GM19328 (cell line): ENCODE data around the gene UGCG.

Experiments used
- ATAC-seq: cut with Tn5 transposase; IDR thresholded peaks from one replicate; pipeline ENCODE4 v1.9.1; 2021; ENCODE audit warnings: mild to moderate bottlenecking, moderate library complexity; ENCODE audit not compliant: unreplicated experiment

Gene UGCG

GRCh38 chr9:111979561-111979960, 82.9 kb downstream of the UGCG start:
- no peak for ATAC-seq

- no peak for ATAC-seq
These were observed 83.8 kb downstream of the UGCG start for GRCh38 chr9:111980398-111980797.

DNA sequence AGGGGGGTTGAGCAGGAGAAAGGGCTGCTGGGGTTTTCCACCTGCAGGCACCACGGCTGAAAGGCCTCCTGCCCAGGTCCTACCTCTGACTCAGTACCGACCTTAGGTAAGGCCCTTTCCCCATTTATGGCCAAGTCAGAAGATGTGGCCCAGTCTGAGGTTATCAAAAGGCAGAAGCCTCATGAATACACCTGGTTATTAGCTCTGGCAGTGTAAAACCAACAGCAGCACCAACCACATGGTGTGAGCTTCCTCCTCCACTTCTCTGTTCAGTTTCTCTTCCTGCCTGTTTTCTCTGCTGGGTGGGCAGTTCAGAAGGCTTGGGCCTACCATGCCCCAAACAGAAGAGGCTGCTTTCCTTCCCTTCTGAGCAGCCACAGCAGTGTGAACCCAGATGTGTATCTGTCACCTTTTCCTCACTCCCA, 86.9 kb downstream of the UGCG start:
- peak; percentile 58 for ATAC-seq

DNA sequence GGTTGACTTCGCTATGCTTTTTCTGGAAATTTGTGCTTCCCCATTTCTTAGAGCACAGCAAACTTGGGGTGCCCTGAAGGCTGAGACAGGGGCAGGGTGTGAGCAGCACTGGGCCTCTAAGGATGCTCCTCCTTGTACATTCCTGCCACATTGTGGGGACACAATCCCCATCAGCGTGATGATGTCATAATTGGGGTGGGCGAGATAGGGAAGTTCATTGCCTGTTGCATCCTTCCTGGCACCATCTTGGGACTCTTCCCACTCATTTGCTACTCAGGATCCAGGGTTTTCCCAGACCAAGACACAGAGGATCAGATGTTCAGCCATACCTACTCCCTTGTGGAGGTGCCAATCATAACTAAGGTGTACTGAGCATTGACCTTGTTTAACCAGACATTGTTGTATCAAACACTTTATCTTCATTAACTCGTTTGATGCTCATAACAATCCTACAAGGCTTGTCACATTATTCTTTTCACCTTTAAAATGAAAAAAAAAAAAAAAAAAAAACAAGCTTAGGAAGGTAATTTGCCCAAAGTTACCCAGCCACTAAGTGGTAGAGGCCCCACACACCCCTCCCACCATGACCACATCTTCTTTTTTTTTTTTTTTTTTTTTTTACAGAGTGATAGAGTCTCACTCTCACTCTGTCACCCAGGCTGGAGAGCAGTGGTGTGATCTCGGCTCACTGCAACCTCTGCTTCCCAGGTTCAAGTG, 87.6 kb downstream of the UGCG start:
- ATAC-seq, result no peak
